ENCODE data around the gene WASHC2A.
"Not testable (repeated sequence)": the region's sequence is repeated elsewhere in the genome, so short reads cannot be mapped to it uniquely, and the experiment has no call there.

Gene WASHC2A

GRCh38 chr10:50061548-50061947 lies 6.2 kb upstream of the WASHC2A start:
- DNase-seq, result not testable (repeated sequence)

- DNase-seq, result no peak
Observed at GRCh38 chr10:50063100-50063499, 4.7 kb upstream of the WASHC2A start.

GRCh38 chr10:50068352-50068659 lies 552 bp downstream of the WASHC2A start:
- not testable (repeated sequence) for DNase-seq

GRCh38 chr10:50075139-50075538 lies 7.4 kb downstream of the WASHC2A start:
- not testable (repeated sequence) for DNase-seq

GRCh38 chr10:50075544-50075943 lies 7.8 kb downstream of the WASHC2A start:
- DNase-seq, result peak in 1 of 2 donors; percentile 11

GRCh38 chr10:50091304-50091703 lies 23.6 kb downstream of the WASHC2A start:
- DNase-seq, result not testable (repeated sequence)

GRCh38 chr10:50092928-50093327 lies 25.2 kb downstream of the WASHC2A start:
- not testable (repeated sequence) for DNase-seq

- DNase-seq, result not testable (repeated sequence)
Observed at GRCh38 chr10:50094630-50095029, 26.9 kb downstream of the WASHC2A start.

GRCh38 chr10:50095402-50095801 lies 27.6 kb downstream of the WASHC2A start:
- DNase-seq, result not testable (repeated sequence)

- DNase-seq, result not testable (repeated sequence)
Observed at GRCh38 chr10:50096722-50097121, 29.0 kb downstream of the WASHC2A start.

- DNase-seq, result not testable (repeated sequence)
Observed at GRCh38 chr10:50098645-50099044, 30.9 kb downstream of the WASHC2A start.

GRCh38 chr10:50101139-50101582 lies 33.4 kb downstream of the WASHC2A start:
- not testable (repeated sequence) for DNase-seq

GRCh38 chr10:50101747-50102146 lies 34.0 kb downstream of the WASHC2A start:
- not testable (repeated sequence) for DNase-seq

- not testable (repeated sequence) for DNase-seq
Observed at GRCh38 chr10:50102267-50102666, 34.5 kb downstream of the WASHC2A start.

- not testable (repeated sequence) for DNase-seq
Observed at GRCh38 chr10:50108999-50109698, 41.4 kb downstream of the WASHC2A start.

- DNase-seq, result not testable (repeated sequence)
Observed at GRCh38 chr10:50112419-50113112, 44.8 kb downstream of the WASHC2A start.

- not testable (repeated sequence) for DNase-seq
Observed at GRCh38 chr10:50126765-50127164, 59.0 kb downstream of the WASHC2A start.

GRCh38 chr10:50127770-50128292 lies 60.1 kb downstream of the WASHC2A start:
- not testable (repeated sequence) for DNase-seq

GRCh38 chr10:50131245-50131965 lies 63.7 kb downstream of the WASHC2A start:
- not testable (repeated sequence) for DNase-seq

GRCh38 chr10:50132322-50132721 lies 64.6 kb downstream of the WASHC2A start:
- not testable (repeated sequence) for DNase-seq

- DNase-seq, result not testable (repeated sequence)
Observed at GRCh38 chr10:50132841-50133240, 65.1 kb downstream of the WASHC2A start.

GRCh38 chr10:50143512-50144174 lies 75.9 kb downstream of the WASHC2A start:
- DNase-seq, result peak; percentile 13 to 34

GRCh38 chr10:50145575-50145974 lies 77.8 kb downstream of the WASHC2A start:
- DNase-seq, result not testable (repeated sequence)

Measured in CD4-positive, alpha-beta T cell treated with Interleukin-4 for 1 hour (primary cell).